Uterus (tissue), 4 donors: ENCODE data around the gene KCNJ9. TPM values are rescaled to one million over a fixed set of nuclear protein-coding genes. Genes with fewer than 3 reads are reported as not detected.

Experiments used
- DNase-seq, 2 donors: peaks; one replicate each; pipeline ENCODE4 v3.0.0-alpha.2; 2019 to 2020
- H3K27ac ChIP-seq, 2 donors: fragments of 200-600 bp; sonication (generic); 1 replicate in 1 of 2; 2 replicates in 1 of 2; pipeline ENCODE4 v1.5.1; 2016 to 2018
- H3K27me3 ChIP-seq, 2 donors: fragments of 200-600 bp; sonication (generic); one replicate each; pipeline ENCODE4 v1.5.1; 2018 to 2019; ENCODE audit warnings: control low read depth in 1 of 2
- H3K36me3 ChIP-seq, 2 donors: fragments of 200-600 bp; sonication (generic); one replicate each; pipeline ENCODE4 v1.5.1; 2019; ENCODE audit warnings: control low read depth in 1 of 2
- H3K4me1 ChIP-seq, 2 donors: fragments of 200-600 bp; sonication (generic); one replicate each; pipeline ENCODE4 v1.5.1; 2018 to 2019; ENCODE audit warnings: control low read depth in 1 of 2
- H3K4me3 ChIP-seq, 2 donors: fragments of 200-600 bp; sonication (generic); 1 replicate in 1 of 2; 2 replicates in 1 of 2; pipeline ENCODE4 v1.5.1; 2018 to 2019; ENCODE audit warnings: mild to moderate bottlenecking in 1 of 2
- H3K9me3 ChIP-seq, 2 donors: fragments of 200-600 bp; sonication (generic); one replicate each; pipeline ENCODE4 v1.5.1; 2019; ENCODE audit warnings: control low read depth in 1 of 2
- CTCF ChIP-seq, 4 experiments: fragments of 200-600 bp in 2 of 4; fragments of 450-650 bp in 2 of 4; sonication (generic) in 2 of 4; IDR thresholded peaks; one replicate each; pipeline ENCODE4 v1.5.1; 2016 to 2019; ENCODE audit warnings: antibody characterized with exemption in 4 of 4, mild to moderate bottlenecking in 2 of 4, moderate library complexity in 1 of 4
- POLR2A ChIP-seq, 2 donors: fragments of 450-650 bp; IDR thresholded peaks; one replicate each; pipeline ENCODE4 v1.6.1; 2016; ENCODE audit warnings: antibody characterized with exemption in 2 of 2, mild to moderate bottlenecking in 1 of 2, moderate library complexity in 1 of 2
- intact Hi-C: fragments of 100-400 bp; cut with DNase I; formaldehyde crosslinking; loops from one replicate; pipeline ENCODE4 v1.15.1; 2023; ENCODE audit warnings: low total_unique reads
- total RNA-seq, 4 donors: library from RNA; depleted of rRNA in 3 of 4; stranded (reverse); fragments of >200 nt in 3 of 4; gene quantifications; one replicate each; pipeline versions ENCODE4 v1.1.0 to v1.2.4, GENCODE V29; 2014 to 2023
- donor health status: DM: yes; HTN: yes; CAD: no.

The KCNJ9 gene
- total RNA-seq, 4 donors from 2014 or later = 0.28 TPM; not detected in 3

- Histone ChIP-seq H3K4me3 (no peak overlapping the region), H3K9me3 (no peaks in the 10 kb centered on the region), H3K4me1 (no peaks in the 10 kb centered on the region), H3K27ac (no peak overlapping the region), H3K36me3 (no peaks in the 10 kb centered on the region), H3K27me3 (no peaks in the 10 kb centered on the region)
- TF ChIP-seq POLR2A (IDR thresholded peaks at IDR 0.05) (no peak), CTCF (IDR thresholded peaks at IDR 0.05) (no peak)
- intact Hi-C loops = no loop called here
- DNase-seq = no peak
These were observed 10.0 kb upstream of the KCNJ9 start for GRCh38 chr1:160071289-160071688.

DNA sequence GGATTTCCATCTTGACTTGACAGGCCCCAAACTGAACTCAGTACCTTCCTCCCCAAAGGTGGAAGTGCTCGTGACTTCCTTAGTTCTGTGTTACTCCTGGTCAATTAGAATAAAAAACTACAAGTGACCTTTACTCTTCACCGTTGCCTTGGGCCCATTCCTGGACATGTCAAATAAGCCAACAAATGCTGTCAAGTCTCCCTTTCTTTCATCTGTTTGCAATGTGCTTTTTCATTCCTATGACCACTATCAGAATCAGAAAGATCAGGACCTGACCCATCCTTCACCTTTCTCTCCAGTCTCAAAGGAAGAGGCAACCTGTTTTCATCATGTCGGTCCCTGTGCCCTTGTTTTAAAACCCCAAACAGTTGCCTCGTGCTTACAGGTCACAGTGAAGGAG is 6.5 kb upstream of the KCNJ9 start:
- H3K27me3 ChIP-seq = peaks cover 0 to 6% of the 10 kb centered on the region in 2 donors

DNA sequence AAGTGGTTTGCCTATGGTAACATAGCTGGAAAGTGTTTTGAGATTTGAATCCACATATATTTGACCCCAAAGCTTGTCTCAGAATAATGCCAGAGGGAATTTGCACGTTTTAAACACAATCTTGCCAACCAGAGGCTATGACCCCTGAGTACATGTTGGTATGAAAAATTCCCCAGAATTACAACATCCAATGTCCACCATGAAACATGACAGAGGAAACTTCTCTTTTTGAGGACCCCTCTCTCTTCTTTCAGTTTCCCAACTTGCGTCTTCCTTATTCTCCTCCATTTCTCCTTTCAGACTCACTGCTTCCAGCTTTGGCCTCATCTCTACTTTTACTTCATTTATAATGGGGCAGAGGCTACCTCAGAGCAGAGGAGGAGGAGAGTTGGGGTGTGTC is 5.5 kb upstream of the KCNJ9 start:
- peaks cover 0 to 6% of the 10 kb centered on the region in 2 donors for H3K27me3 ChIP-seq
- DNase-seq = no peak
- H3K4me3 ChIP-seq = no peak overlapping the region
- intact Hi-C loops = no loop called here
- H3K4me1 ChIP-seq = no peaks in the 10 kb centered on the region
- no peak overlapping the region for H3K27ac ChIP-seq
- no peak for TF ChIP-seq CTCF (IDR thresholded peaks at IDR 0.05)
- no peak for TF ChIP-seq POLR2A (IDR thresholded peaks at IDR 0.05)
- H3K9me3 ChIP-seq = no peaks in the 10 kb centered on the region
- no peaks in the 10 kb centered on the region for H3K36me3 ChIP-seq

More for the DNA sequence above, 6.5 kb upstream of the KCNJ9 start:
- Histone ChIP-seq H3K36me3 (no peaks in the 10 kb centered on the region), H3K4me1 (no peaks in the 10 kb centered on the region), H3K9me3 (no peaks in the 10 kb centered on the region), H3K4me3 (no peak overlapping the region), H3K27ac (no peak overlapping the region)
- TF ChIP-seq CTCF (IDR thresholded peaks at IDR 0.05) (no peak), POLR2A (IDR thresholded peaks at IDR 0.05) (no peak)
- DNase-seq = no peak
- intact Hi-C loops = no loop called here

DNA sequence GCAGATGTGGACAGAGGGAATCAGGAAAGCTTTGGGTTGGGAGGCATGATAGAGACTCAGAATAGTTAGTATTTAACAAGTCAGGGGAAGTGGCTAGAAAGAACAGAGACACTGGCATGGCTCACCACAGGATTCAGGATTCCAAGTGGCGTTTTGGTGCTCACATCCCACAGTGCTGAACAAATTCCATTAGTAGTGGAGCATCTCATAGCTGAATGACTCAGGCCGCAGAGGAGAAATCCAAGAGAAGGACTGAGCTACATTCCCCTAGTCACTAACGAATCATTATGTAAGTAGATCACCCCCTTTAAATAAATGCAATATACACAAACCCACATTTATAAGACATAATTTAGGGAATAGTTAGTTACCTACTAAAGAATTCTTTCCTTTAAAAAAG is 5.0 kb upstream of the KCNJ9 start:
- Histone ChIP-seq H3K27ac (no peak overlapping the region), H3K36me3 (no peaks in the 10 kb centered on the region), H3K9me3 (no peaks in the 10 kb centered on the region), H3K27me3 (peaks cover 0 to 6% of the 10 kb centered on the region in 2 donors), H3K4me1 (no peaks in the 10 kb centered on the region), H3K4me3 (no peak overlapping the region)
- intact Hi-C loops = no loop called here
- TF ChIP-seq CTCF (IDR thresholded peaks at IDR 0.05) (no peak), POLR2A (IDR thresholded peaks at IDR 0.05) (no peak)
- no peak for DNase-seq

GRCh38 chr1:160077486-160077885 is 3.9 kb upstream of the KCNJ9 start:
- Histone ChIP-seq H3K9me3 (no peaks in the 10 kb centered on the region), H3K27me3 (peaks cover 0 to 8% of the 10 kb centered on the region in 2 donors), H3K36me3 (no peaks in the 10 kb centered on the region), H3K27ac (no peak overlapping the region), H3K4me1 (no peaks in the 10 kb centered on the region), H3K4me3 (no peak overlapping the region)
- DNase-seq = no peak
- no peak for TF ChIP-seq CTCF (IDR thresholded peaks at IDR 0.05)
- no peak for TF ChIP-seq POLR2A (IDR thresholded peaks at IDR 0.05)
- intact Hi-C loops = no loop called here
